RWPE1 (cell line): ENCODE data around the gene MEI1.

Experiments used
- CTCF ChIA-PET: fragments of 350-600 bp; sonication (Branson Sonifier 250); formaldehyde crosslinking; extraction: SDS; loops from one replicate; lab custom pipeline; 2021; lab: Yijun Ruan, JAX
- POLR2A ChIA-PET: fragments of 400-600 bp; formaldehyde crosslinking; extraction: SDS; loops from one replicate; lab custom pipeline; 2020; ENCODE audit warnings: antibody characterized with exemption; ENCODE audit not compliant: low non-redundant PET; lab: Yijun Ruan, JAX
- DNase-seq: peaks from one replicate; pipeline ENCODE4 v3.0.0; 2012; ENCODE audit warnings: low spot score
- H3K27ac ChIP-seq: fragments of 450-650 bp; 2 replicates; pipeline ENCODE4 v1.5.1; 2017
- CTCF ChIP-seq: fragments of 450-650 bp; conservative IDR thresholded peaks from 2 replicates; pipeline ENCODE4 v1.5.1; 2017; ENCODE audit warnings: low read depth, mild to moderate bottlenecking

MEI1 gene

GRCh38 chr22:41826021-41826420, 126.7 kb downstream of the MEI1 start:
- ChIA-PET CTCF (no interaction called here), POLR2A (no interaction called here)
- DNase-seq: no peak
- TF ChIP-seq CTCF: no peak
- H3K27ac ChIP-seq: peak overlapping the region; percentile 40

GRCh38 chr22:41826430-41827383, 127.4 kb downstream of the MEI1 start:
- ChIA-PET CTCF (no interaction called here), POLR2A (no interaction called here)
- TF ChIP-seq CTCF: no peak
- peak overlapping the region; percentile 40 for H3K27ac ChIP-seq
- no peak for DNase-seq

GRCh38 chr22:41827671-41828070, 128.4 kb downstream of the MEI1 start:
- no peak for TF ChIP-seq CTCF
- CTCF ChIA-PET: interaction anchor here (0.6 kb wide), 1 partner anchor 10 kb away, joined by 3 read pairs; no protein-coding TSS in a partner anchor
- DNase-seq: no peak
- POLR2A ChIA-PET: no interaction called here
- H3K27ac ChIP-seq: peak overlapping the region; percentile 40

GRCh38 chr22:41828516-41828915, 129.2 kb downstream of the MEI1 start:
- ChIA-PET POLR2A (no interaction called here), CTCF (no interaction called here)
- H3K27ac ChIP-seq: peak overlapping the region; percentile 29
- TF ChIP-seq CTCF: no peak
- DNase-seq: no peak

- DNase-seq: no peak
- ChIA-PET CTCF (no interaction called here), POLR2A (no interaction called here)
- H3K27ac ChIP-seq: peak overlapping the region; percentile 42
- no peak for TF ChIP-seq CTCF
Observed at GRCh38 chr22:41830174-41830573, 130.9 kb downstream of the MEI1 start.

- no peak for DNase-seq
- H3K27ac ChIP-seq: peak overlapping the region; percentile 71
- ChIA-PET CTCF (interaction anchor here (0.6 kb wide), 1 partner anchor 25 kb away, joined by 3 read pairs; no protein-coding TSS in a partner anchor), POLR2A (no interaction called here)
- no peak for TF ChIP-seq CTCF
Observed at GRCh38 chr22:41831383-41831782, 132.1 kb downstream of the MEI1 start.
